SK-N-SH (cell line): ENCODE measurements around the gene SNF8. TPM values are rescaled to one million over a fixed set of nuclear protein-coding genes. Genes with fewer than 3 reads are reported as not detected.

Experiments used
- CTCF ChIA-PET: fragments of 300-600, 350-600 bp; formaldehyde crosslinking; extraction: SDS; loops from one replicate; lab custom pipeline; 2021; lab: Yijun Ruan, JAX
- POLR2A ChIA-PET: fragments of 350-600 bp; sonication (Branson Sonifier 250); formaldehyde crosslinking; extraction: SDS; loops from one replicate; lab custom pipeline; 2020; ENCODE audit warnings: antibody characterized with exemption, inconsistent platforms; lab: Yijun Ruan, JAX
- DNase-seq: peaks from one replicate; pipeline ENCODE4 v3.0.0; 2012
- H2AFZ ChIP-seq: fragments of 200-600 bp; sonication (generic); 2 replicates; pipeline ENCODE4 v1.8.1; 2016; ENCODE audit warnings: antibody characterized with exemption, mild to moderate bottlenecking, low read depth
- H3F3A ChIP-seq: fragments of 200-600 bp; sonication (generic); replicated peaks from 2 replicates; pipeline ENCODE3; 2016; ENCODE audit warnings: antibody characterized with exemption, mild to moderate bottlenecking; ENCODE audit not compliant: insufficient read depth
- H3K27ac ChIP-seq, 2 experiments: fragments of 200-500 bp in 1 of 2; fragments of 200-600 bp in 1 of 2; sonication (Bioruptor generic) in 1 of 2; sonication (generic), shearing (Covaris generic) in 1 of 2; 2 replicates each; pipeline versions ENCODE4 v1.5.1 to v1.6.1; 2014 to 2016; ENCODE audit warnings: low read depth in 2 of 2, inconsistent platforms in 1 of 2, low read length in 1 of 2, mild to moderate bottlenecking in 1 of 2, mixed read lengths in 1 of 2
- H3K27me3 ChIP-seq: fragments of 200-600 bp; sonication (generic), shearing (Covaris generic); 2 replicates; pipeline ENCODE4 v1.6.1; 2016; ENCODE audit warnings: mixed run types; ENCODE audit not compliant: insufficient read depth
- H3K36me3 ChIP-seq, 2 experiments: fragments of 200-500 bp in 1 of 2; fragments of 200-600 bp in 1 of 2; sonication (Bioruptor generic) in 1 of 2; sonication (generic) in 1 of 2; replicated peaks in 1 of 2; 2 replicates each; pipeline versions ENCODE3 to v1.5.1; 2014 to 2016; ENCODE audit warnings: low read length in 1 of 2, mild to moderate bottlenecking in 1 of 2; ENCODE audit not compliant: insufficient read depth in 2 of 2, control insufficient read depth in 1 of 2
- H3K4me1 ChIP-seq, 2 experiments: fragments of 200-500 bp in 1 of 2; fragments of 200-600 bp in 1 of 2; sonication (Bioruptor generic) in 1 of 2; sonication (generic), shearing (Covaris generic) in 1 of 2; 2 replicates each; pipeline versions ENCODE4 v1.5.1 to v1.6.1; 2014 to 2016; ENCODE audit warnings: low read depth in 1 of 2, low read length in 1 of 2, mixed run types in 1 of 2; ENCODE audit not compliant: insufficient read depth in 2 of 2, control insufficient read depth in 1 of 2
- H3K4me2 ChIP-seq: fragments of 200-600 bp; sonication (generic), shearing (Covaris generic); 2 replicates; pipeline ENCODE4 v1.6.1; 2017; ENCODE audit warnings: mixed run types
- H3K4me3 ChIP-seq, 2 experiments: fragments of 200-500 bp in 1 of 2; fragments of 200-600 bp in 1 of 2; sonication (Bioruptor generic) in 1 of 2; sonication (generic), shearing (Covaris generic) in 1 of 2; 2 replicates each; pipeline versions ENCODE4 v1.5.1 to v1.8.1; 2014 to 2016; ENCODE audit warnings: low read depth in 2 of 2, inconsistent platforms in 1 of 2, low read length in 1 of 2, mild to moderate bottlenecking in 1 of 2, mixed read lengths in 1 of 2, moderate library complexity in 1 of 2
- H3K79me2 ChIP-seq: fragments of 200-600 bp; sonication (generic); 2 replicates; pipeline ENCODE4 v1.8.1; 2017; ENCODE audit warnings: mild to moderate bottlenecking; ENCODE audit not compliant: insufficient read depth
- H3K9ac ChIP-seq: fragments of 200-600 bp; sonication (generic); 2 replicates; pipeline ENCODE4 v1.6.1; 2017; ENCODE audit warnings: mixed run types
- H3K9me2 ChIP-seq: fragments of 200-600 bp; sonication (generic); 2 replicates; pipeline ENCODE4 v1.6.1; 2017; ENCODE audit warnings: mixed run types
- H3K9me3 ChIP-seq: fragments of 200-600 bp; sonication (generic); 2 replicates; pipeline ENCODE4 v1.6.1; 2017; ENCODE audit warnings: mixed run types, mild to moderate bottlenecking, moderate library complexity
- H4K20me1 ChIP-seq: fragments of 200-600 bp; sonication (generic); 2 replicates; pipeline ENCODE4 v1.6.1; 2017; ENCODE audit warnings: mild to moderate bottlenecking, mixed run types; ENCODE audit not compliant: insufficient read depth
- FOXJ3 ChIP-seq: sonication (generic); formaldehyde crosslinking; IDR thresholded peaks from 2 replicates; pipeline ENCODE4 v1.5.1; 2020; ENCODE audit warnings: mild to moderate bottlenecking, missing genetic modification reagents
- FOXM1 ChIP-seq: IDR thresholded peaks from 2 replicates; pipeline ENCODE4 v1.4.0; 2012; ENCODE audit warnings: low read depth, mild to moderate bottlenecking
- GABPA ChIP-seq: IDR thresholded peaks from 2 replicates; pipeline ENCODE4 v1.4.0; 2012; ENCODE audit warnings: low read depth, mild to moderate bottlenecking
- NFIC ChIP-seq: IDR thresholded peaks from 2 replicates; pipeline ENCODE4 v1.4.0; 2012; ENCODE audit warnings: borderline replicate concordance
- POLR2AphosphoS5 ChIP-seq: IDR thresholded peaks from 2 replicates; pipeline ENCODE4 v1.6.1; 2012; ENCODE audit warnings: low read depth, low read length
- SMC3 ChIP-seq: IDR thresholded peaks from 2 replicates; pipeline ENCODE4 v1.6.1; 2012; ENCODE audit warnings: low read depth, low read length, improper control_type of control experiment
- TCF12 ChIP-seq: IDR thresholded peaks from 2 replicates; pipeline ENCODE4 v1.4.0; 2012
- TEAD4 ChIP-seq: IDR thresholded peaks from 2 replicates; pipeline ENCODE4 v1.4.0; 2012; ENCODE audit warnings: mild to moderate bottlenecking, borderline replicate concordance; ENCODE audit not compliant: insufficient read depth
- YY1 ChIP-seq: IDR thresholded peaks from 2 replicates; pipeline ENCODE4 v1.4.0; 2012; ENCODE audit warnings: low read depth, mild to moderate bottlenecking
- WGBS: methylation state at CpG from one replicate; pipeline ENCODE4 v1.1.6; 2017; ENCODE audit warnings: low lambda C conversion rate; 5-methylcytosine and 5-hydroxymethylcytosine counted together
- polyA plus RNA-seq, 3 experiments: library from polyadenylated mRNA; depleted of rRNA; stranded (reverse); fragments of >200 nt; gene quantifications; 2 replicates each; pipeline ENCODE4 v1.2.3, GENCODE V29; 2012
- TF ChIP-seq, protein P1 (sequence below): fragments of 150-350 bp; IDR thresholded peaks from 2 replicates; pipeline ENCODE4 v1.6.1; 2017; ENCODE audit warnings: antibody characterized with exemption, low read length, low read depth, borderline replicate concordance
- TF ChIP-seq, protein P2 (sequence below): fragments of 200-600 bp; sonication (generic); IDR thresholded peaks from 2 replicates; pipeline ENCODE4 v1.6.1; 2017; ENCODE audit warnings: antibody characterized with exemption, mild to moderate bottlenecking, moderate library complexity
- TF ChIP-seq, protein P3 (sequence below): IDR thresholded peaks from 2 replicates; pipeline ENCODE4 v1.4.0; 2012; ENCODE audit warnings: low read depth

SNF8 gene
- polyA plus RNA-seq, 1 of the 3 experiments (the other 2 are of a cell fraction), result 358 TPM

DNA sequence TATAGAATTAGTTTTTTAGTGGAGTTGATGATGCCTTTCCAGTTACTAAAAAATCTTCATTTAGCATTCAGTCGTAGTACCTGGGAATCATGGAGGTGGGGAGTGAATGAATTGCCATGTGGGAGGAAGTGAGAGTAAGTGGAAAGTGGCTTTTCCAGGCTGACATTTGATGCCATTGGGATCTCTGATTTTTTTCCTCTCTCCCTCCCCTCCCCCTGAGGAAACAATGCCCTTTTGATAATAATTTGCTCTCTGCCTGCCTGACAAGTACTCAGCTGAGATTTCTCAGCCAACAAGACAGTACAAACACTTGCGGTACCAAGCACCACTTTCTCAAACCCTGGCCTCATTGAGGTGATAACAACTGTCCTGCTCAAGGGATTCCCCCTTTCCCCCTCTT, 34.3 kb downstream of the SNF8 start:
- WGBS, result 72% methylated on average over 2 of the region's 2 CpGs
- H3K4me3 ChIP-seq, result peak overlapping the region; percentile 63 to 87; a peak in 3 of 4 replicates

DNA sequence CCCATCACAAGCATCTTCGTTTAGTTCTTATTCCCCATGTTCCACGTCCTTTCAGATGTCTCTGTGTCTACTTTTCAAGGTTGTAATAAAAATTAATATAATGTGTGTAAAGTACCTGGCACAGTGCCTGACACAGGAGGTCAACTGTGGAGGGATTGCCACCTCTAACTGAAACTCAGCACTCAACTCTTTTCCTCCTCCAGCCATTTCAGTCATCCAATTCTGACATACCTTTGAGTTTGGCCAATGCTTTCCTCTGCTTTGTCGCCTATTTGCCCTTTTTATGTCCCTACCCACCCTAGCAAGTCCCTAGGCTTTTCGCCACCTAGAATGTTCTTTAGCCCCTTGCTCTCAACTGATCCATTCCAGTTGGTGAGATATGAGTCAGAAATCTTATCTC, 34.9 kb downstream of the SNF8 start:
- no peak for DNase-seq
- H3K4me2 ChIP-seq, result peak overlapping the region; percentile 80
- peaks cover 75% of the 10 kb centered on the region for H3K79me2 ChIP-seq
- peaks cover 35 to 44% of the 10 kb centered on the region in 2 experiments for H3K36me3 ChIP-seq
- H2AFZ ChIP-seq, result no peak overlapping the region
- peaks cover 17 to 25% of the 10 kb centered on the region in 2 experiments for H3K4me1 ChIP-seq
- peak overlapping the region; percentile 63 to 87 for H3K4me3 ChIP-seq
- H4K20me1 ChIP-seq, result peaks cover 58% of the 10 kb centered on the region
- H3F3A ChIP-seq, result peaks cover 16% of the 10 kb centered on the region
- 59% methylated on average over 4 of the region's 4 CpGs for WGBS
- peak overlapping the region; percentile 91; the same call in 1 of the 2 replicates for H3K9ac ChIP-seq
- H3K9me2 ChIP-seq, result no peaks in the 10 kb centered on the region
- TF ChIP-seq SMC3 (no peak), FOXJ3 (CRISPR knock-in tag) (no peak), TEAD4 (no peak), TCF12 (no peak), YY1 (no peak), NFIC (no peak), GABPA (no peak)
- TF ChIP-seq, protein P1, sequence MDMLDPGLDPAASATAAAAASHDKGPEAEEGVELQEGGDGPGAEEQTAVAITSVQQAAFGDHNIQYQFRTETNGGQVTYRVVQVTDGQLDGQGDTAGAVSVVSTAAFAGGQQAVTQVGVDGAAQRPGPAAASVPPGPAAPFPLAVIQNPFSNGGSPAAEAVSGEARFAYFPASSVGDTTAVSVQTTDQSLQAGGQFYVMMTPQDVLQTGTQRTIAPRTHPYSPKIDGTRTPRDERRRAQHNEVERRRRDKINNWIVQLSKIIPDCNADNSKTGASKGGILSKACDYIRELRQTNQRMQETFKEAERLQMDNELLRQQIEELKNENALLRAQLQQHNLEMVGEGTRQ, result no peak
- TF ChIP-seq, protein P2, sequence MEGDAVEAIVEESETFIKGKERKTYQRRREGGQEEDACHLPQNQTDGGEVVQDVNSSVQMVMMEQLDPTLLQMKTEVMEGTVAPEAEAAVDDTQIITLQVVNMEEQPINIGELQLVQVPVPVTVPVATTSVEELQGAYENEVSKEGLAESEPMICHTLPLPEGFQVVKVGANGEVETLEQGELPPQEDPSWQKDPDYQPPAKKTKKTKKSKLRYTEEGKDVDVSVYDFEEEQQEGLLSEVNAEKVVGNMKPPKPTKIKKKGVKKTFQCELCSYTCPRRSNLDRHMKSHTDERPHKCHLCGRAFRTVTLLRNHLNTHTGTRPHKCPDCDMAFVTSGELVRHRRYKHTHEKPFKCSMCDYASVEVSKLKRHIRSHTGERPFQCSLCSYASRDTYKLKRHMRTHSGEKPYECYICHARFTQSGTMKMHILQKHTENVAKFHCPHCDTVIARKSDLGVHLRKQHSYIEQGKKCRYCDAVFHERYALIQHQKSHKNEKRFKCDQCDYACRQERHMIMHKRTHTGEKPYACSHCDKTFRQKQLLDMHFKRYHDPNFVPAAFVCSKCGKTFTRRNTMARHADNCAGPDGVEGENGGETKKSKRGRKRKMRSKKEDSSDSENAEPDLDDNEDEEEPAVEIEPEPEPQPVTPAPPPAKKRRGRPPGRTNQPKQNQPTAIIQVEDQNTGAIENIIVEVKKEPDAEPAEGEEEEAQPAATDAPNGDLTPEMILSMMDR, result no peak
- H3K27me3 ChIP-seq, result no peaks in the 10 kb centered on the region
- H3K27ac ChIP-seq, result peak overlapping the region in 1 of 2 experiments; percentile 94; a peak in 1 of 4 replicates
- ChIA-PET CTCF (interaction anchor here (1.7 to 3.4 kb wide), 2 partner anchors 25 to 123 kb away, joined by 7 to 20 read pairs; no protein-coding TSS in a partner anchor), POLR2A (interaction anchor here (1.5 kb wide), 1 partner anchor 18 kb away, joined by 3 read pairs; no protein-coding TSS in a partner anchor)
- H3K9me3 ChIP-seq, result no peaks in the 10 kb centered on the region

More for the DNA sequence above, 34.3 kb downstream of the SNF8 start:
- DNase-seq, result no peak
- TF ChIP-seq, protein P3, sequence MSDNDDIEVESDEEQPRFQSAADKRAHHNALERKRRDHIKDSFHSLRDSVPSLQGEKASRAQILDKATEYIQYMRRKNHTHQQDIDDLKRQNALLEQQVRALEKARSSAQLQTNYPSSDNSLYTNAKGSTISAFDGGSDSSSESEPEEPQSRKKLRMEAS, result peak; percentile 20; the same call in 1 of the 2 replicates
- no peak for TF ChIP-seq FOXM1
- TF ChIP-seq POLR2AphosphoS5, result peak; percentile 40; the same call in 1 of the 2 replicates
- peak overlapping the region; percentile 80 for H3K4me2 ChIP-seq
- no peaks in the 10 kb centered on the region for H3K9me3 ChIP-seq
- H3K9ac ChIP-seq, result peak overlapping the region; percentile 91; the same call in 1 of the 2 replicates
- H4K20me1 ChIP-seq, result peaks cover 64% of the 10 kb centered on the region
- ChIA-PET CTCF (interaction anchor here (0.8 kb wide), 1 partner anchor 964 kb away, joined by 3 read pairs; no protein-coding TSS in a partner anchor), POLR2A (interaction anchor here (1.2 kb wide), 1 partner anchor 35 kb away, joined by 4 read pairs; the partner anchor contains the start of gene SNF8)
- no peak overlapping the region for H2AFZ ChIP-seq
- peaks cover 81% of the 10 kb centered on the region for H3K79me2 ChIP-seq
- peaks cover 17 to 31% of the 10 kb centered on the region in 2 experiments for H3K4me1 ChIP-seq
- H3K27ac ChIP-seq, result no peak overlapping the region
- peaks cover 20% of the 10 kb centered on the region for H3F3A ChIP-seq
- no peaks in the 10 kb centered on the region for H3K27me3 ChIP-seq
- H3K36me3 ChIP-seq, result peaks cover 40 to 44% of the 10 kb centered on the region in 2 experiments
- H3K9me2 ChIP-seq, result no peaks in the 10 kb centered on the region
